PC-9 (cell line): ENCODE data around the gene LRRTM4.
A peak's percentile ranks its signal among the peaks of the same experiment; 100 is the strongest.

Experiments
- CTCF ChIP-seq: fragments of 200-600 bp; sonication (generic); conservative IDR thresholded peaks from 2 replicates; pipeline ENCODE4 v1.6.1; 2017; ENCODE audit warnings: mixed run types, antibody characterized with exemption, mild to moderate bottlenecking, moderate library complexity
- EZH2 ChIP-seq: fragments of 200-600 bp; sonication (generic); IDR thresholded peaks from 2 replicates; pipeline ENCODE4 v1.8.0; 2017; ENCODE audit warnings: antibody characterized with exemption, low read depth

GRCh38 chr2:76953733-76954347 is 568.3 kb downstream of the LRRTM4 start:
- TF ChIP-seq EZH2, result no peak
- TF ChIP-seq CTCF, result peak; percentile 91
